ENCODE data around the gene GALNT10. TPM values are rescaled to one million over a fixed set of nuclear protein-coding genes. Genes with fewer than 3 reads are reported as not detected.

GALNT10 gene
- polyA plus RNA-seq, 2 of the 4 experiments (the other 2 are of a cell fraction) = 110 to 156 TPM

GRCh38 chr5:154191467-154192261 lies 1.1 kb downstream of the GALNT10 start:
- WGBS (ENCODE audit: missing lambda C conversion rate) = 25% methylated on average over 10 of the region's 10 CpGs
- ChIA-PET POLR2A (interaction anchor here (0.9 to 2.9 kb wide), 5 partner anchors 7 to 213 kb away, joined by 3 to 25 read pairs (median 9); partner anchors contain the start of genes FAM114A2 and MFAP3), CTCF (interaction anchor here (1.0 to 7.0 kb wide), 8 partner anchors 7 to 213 kb away, joined by 3 to 46 read pairs (median 11); no protein-coding TSS in a partner anchor)
- H3K9me3 ChIP-seq = no peaks in the 10 kb centered on the region
- ATAC-seq = peak in 1 of 2 experiments; percentile 4; a peak in 2 of 6 replicates
- peak overlapping the region; percentile 100 for H3K4me2 ChIP-seq
- H3K4me3 ChIP-seq = peak overlapping the region; percentile 65
- no peak for FAIRE-seq
- TF ChIP-seq NFE2L2 (conservative IDR thresholded peaks at IDR 0.05; ENCODE audit: low read length) = no peak
- TF ChIP-seq, protein P1, sequence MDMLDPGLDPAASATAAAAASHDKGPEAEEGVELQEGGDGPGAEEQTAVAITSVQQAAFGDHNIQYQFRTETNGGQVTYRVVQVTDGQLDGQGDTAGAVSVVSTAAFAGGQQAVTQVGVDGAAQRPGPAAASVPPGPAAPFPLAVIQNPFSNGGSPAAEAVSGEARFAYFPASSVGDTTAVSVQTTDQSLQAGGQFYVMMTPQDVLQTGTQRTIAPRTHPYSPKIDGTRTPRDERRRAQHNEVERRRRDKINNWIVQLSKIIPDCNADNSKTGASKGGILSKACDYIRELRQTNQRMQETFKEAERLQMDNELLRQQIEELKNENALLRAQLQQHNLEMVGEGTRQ (IDR thresholded peaks at IDR 0.05) = 0 out of 2 replicates have a peak, but pooled peaks have one; percentile 3
- H3K27ac ChIP-seq = peak overlapping the region; percentile 96 to 99
- no peak for DNase-seq (ENCODE audit: low read depth in 1 of 2, low spot score in 1 of 2)
- H3K4me1 ChIP-seq = peaks cover 51% of the 10 kb centered on the region

DNA sequence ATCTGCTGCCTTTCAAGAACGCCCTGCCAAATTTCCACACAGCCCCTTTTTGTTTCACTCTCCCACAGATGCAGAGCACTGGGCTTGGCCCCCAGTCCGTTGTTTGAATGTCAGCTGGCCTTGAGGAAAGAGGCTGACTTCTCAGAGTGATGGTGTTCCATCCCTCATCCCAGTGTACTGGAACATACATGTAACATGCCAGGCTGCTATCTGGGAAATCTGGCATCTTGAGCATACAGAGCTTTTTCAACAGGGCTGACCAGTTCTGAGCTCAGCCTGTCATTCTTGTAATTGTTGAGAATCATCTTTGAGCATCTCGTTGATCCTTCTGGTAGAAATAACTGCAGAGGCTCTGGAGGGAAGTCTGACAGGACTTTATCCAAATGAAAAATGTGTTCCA lies 2.8 kb downstream of the GALNT10 start:
- ATAC-seq = no peak
- FAIRE-seq = no peak
- ChIA-PET POLR2A (no interaction called here), CTCF (interaction anchor here (0.7 to 7.0 kb wide), 7 partner anchors 13 to 211 kb away, joined by 3 to 46 read pairs (median 3); no protein-coding TSS in a partner anchor)
- Histone ChIP-seq H3K9me3 (no peaks in the 10 kb centered on the region), H3K27ac (peak overlapping the region; percentile 96 to 99; a peak in 3 of 6 replicates), H3K4me3 (no peak overlapping the region), H3K4me2 (peak overlapping the region; percentile 100), H3K4me1 (peaks cover 67% of the 10 kb centered on the region)
- DNase-seq (ENCODE audit: low read depth in 1 of 2, low spot score in 1 of 2) = no peak
- 68% methylated on average over 3 of the region's 3 CpGs for whole genome bisulfite sequencing (ENCODE audit: missing lambda C conversion rate)
- TF ChIP-seq, protein P2, sequence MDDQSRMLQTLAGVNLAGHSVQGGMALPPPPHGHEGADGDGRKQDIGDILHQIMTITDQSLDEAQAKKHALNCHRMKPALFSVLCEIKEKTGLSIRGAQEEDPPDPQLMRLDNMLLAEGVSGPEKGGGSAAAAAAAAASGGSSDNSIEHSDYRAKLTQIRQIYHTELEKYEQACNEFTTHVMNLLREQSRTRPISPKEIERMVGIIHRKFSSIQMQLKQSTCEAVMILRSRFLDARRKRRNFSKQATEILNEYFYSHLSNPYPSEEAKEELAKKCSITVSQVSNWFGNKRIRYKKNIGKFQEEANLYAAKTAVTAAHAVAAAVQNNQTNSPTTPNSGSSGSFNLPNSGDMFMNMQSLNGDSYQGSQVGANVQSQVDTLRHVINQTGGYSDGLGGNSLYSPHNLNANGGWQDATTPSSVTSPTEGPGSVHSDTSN (IDR thresholded peaks at IDR 0.05) = no peak
- TF ChIP-seq ZSCAN20 (CRISPR knock-in tag; IDR thresholded peaks at IDR 0.05) = no peak
- no peak for TF ChIP-seq E2F6 (IDR thresholded peaks at IDR 0.05; ENCODE audit: borderline replicate concordance, low read depth)
- TF ChIP-seq RARB (CRISPR knock-in tag; IDR thresholded peaks at IDR 0.05) = no peak
- no peak for TF ChIP-seq NR3C1 (IDR thresholded peaks at IDR 0.05)
- TF ChIP-seq FOSL2 (IDR thresholded peaks at IDR 0.05) = no peak
- no peak for TF ChIP-seq FOSL2 (CRISPR knock-in tag; IDR thresholded peaks at IDR 0.05)
- TF ChIP-seq KDM5A (IDR thresholded peaks at IDR 0.05) = no peak
- TF ChIP-seq RCOR1 (IDR thresholded peaks at IDR 0.05; ENCODE audit: low read depth, low read length) = no peak
- no peak for TF ChIP-seq MAFK (IDR thresholded peaks at IDR 0.05; ENCODE audit: partially characterized antibody)
- no peak for TF ChIP-seq KDM1A (IDR thresholded peaks at IDR 0.05; ENCODE audit: low read depth)
- no peak for TF ChIP-seq FOXS1 (CRISPR knock-in tag; IDR thresholded peaks at IDR 0.05)
- TF ChIP-seq NFE2L2 (conservative IDR thresholded peaks at IDR 0.05; ENCODE audit: low read length) = no peak
- TF ChIP-seq JUN (IDR thresholded peaks at IDR 0.05) = no peak
- no peak for TF ChIP-seq ZNF302 (CRISPR knock-in tag; IDR thresholded peaks at IDR 0.05)
- TF ChIP-seq, protein P3, sequence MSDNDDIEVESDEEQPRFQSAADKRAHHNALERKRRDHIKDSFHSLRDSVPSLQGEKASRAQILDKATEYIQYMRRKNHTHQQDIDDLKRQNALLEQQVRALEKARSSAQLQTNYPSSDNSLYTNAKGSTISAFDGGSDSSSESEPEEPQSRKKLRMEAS (IDR thresholded peaks at IDR 0.05) = no peak

- no peak for TF ChIP-seq NR3C1 (IDR thresholded peaks at IDR 0.05)
- no peak for TF ChIP-seq EHF (CRISPR knock-in tag; IDR thresholded peaks at IDR 0.05)
- peak overlapping the region; percentile 0 to 96; a peak in 3 of 6 replicates for H3K27ac ChIP-seq
- DNase-seq (ENCODE audit: low read depth in 1 of 2, low spot score in 1 of 2) = no peak
- H3K9me3 ChIP-seq = no peaks in the 10 kb centered on the region
- peaks cover 72% of the 10 kb centered on the region for H3K4me1 ChIP-seq
- ChIA-PET POLR2A (no interaction called here), CTCF (interaction anchor here (0.7 to 7.0 kb wide), 8 partner anchors 14 to 211 kb away, joined by 3 to 46 read pairs (median 3); no protein-coding TSS in a partner anchor)
- 65% methylated on average over 1 of the region's 1 CpG for WGBS (ENCODE audit: missing lambda C conversion rate)
- no peak for ATAC-seq
- H3K4me3 ChIP-seq = no peak overlapping the region
- no peak for FAIRE-seq
- H3K4me2 ChIP-seq = peak overlapping the region; percentile 100
Observed at GRCh38 chr5:154193701-154194121, 3.2 kb downstream of the GALNT10 start.
